Ovary (tissue), 3 donors: Measurements from ENCODE around the gene KRT82.

ENCODE experiments used
- CTCF ChIP-seq, 3 donors: fragments of 450-650 bp in 2 of 3; fragments of 200-600 bp in 1 of 3; IDR thresholded peaks; one replicate each; pipeline versions ENCODE4 v1.5.1 to v1.8.0; 2016 to 2022; ENCODE audit warnings: antibody characterized with exemption in 3 of 3, mild to moderate bottlenecking in 1 of 3
- POLR2A ChIP-seq: fragments of 450-650 bp; IDR thresholded peaks from one replicate; pipeline ENCODE4 v1.6.1; 2017; ENCODE audit warnings: antibody characterized with exemption, mild to moderate bottlenecking, moderate library complexity
- donor health status: DM: no; HTN: no; CAD: no.

GRCh38 chr12:52443966-52444365, 37.8 kb upstream of the KRT82 start:
- TF ChIP-seq CTCF (IDR thresholded peaks at IDR 0.05) (no peak), POLR2A (no peak)
